Endothelial cell of coronary artery (primary cell): Measurements from ENCODE around the gene FDX1. TPM values are rescaled to one million over a fixed set of nuclear protein-coding genes. Genes with fewer than 3 reads are reported as not detected.

Experiments
- total RNA-seq: library from RNA; depleted of rRNA; stranded (reverse); fragments of >200 nt; gene quantifications from 2 replicates; pipeline ENCODE4 v1.2.3, GENCODE V29; 2014

FDX1 gene, protein sequence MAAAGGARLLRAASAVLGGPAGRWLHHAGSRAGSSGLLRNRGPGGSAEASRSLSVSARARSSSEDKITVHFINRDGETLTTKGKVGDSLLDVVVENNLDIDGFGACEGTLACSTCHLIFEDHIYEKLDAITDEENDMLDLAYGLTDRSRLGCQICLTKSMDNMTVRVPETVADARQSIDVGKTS
- total RNA-seq = 7.8 and 8.9 TPM in 2 replicates

GRCh38 chr11:110429731-110430266, at the start of gene FDX1:
Gene FDX1, plus strand, starts transcription at chr11:110429948. Its CDS starts 173 bp downstream, at chr11:110430121.

Other genes starting within 250 kb of the FDX1 start
- 164 and 191 TPM in 2 replicates for gene RDX, start 133.3 kb upstream of the FDX1 start, total RNA-seq